HCT116 (cell line): ENCODE data around the gene ERCC6.

Source experiments
- CBX3 ChIP-seq: IDR thresholded peaks from 2 replicates; pipeline ENCODE4 v1.6.1; 2012; ENCODE audit warnings: low read depth
- CEBPB ChIP-seq: IDR thresholded peaks from 2 replicates; pipeline ENCODE4 v1.6.1; 2012; ENCODE audit warnings: low read depth
- EZH2 ChIP-seq: fragments of 200-600 bp; sonication (generic); IDR thresholded peaks from 2 replicates; pipeline ENCODE4 v1.6.1; 2017; ENCODE audit warnings: antibody characterized with exemption, mixed run types
- EZH2phosphoT487 ChIP-seq: fragments of 200-600 bp; IDR thresholded peaks from 2 replicates; pipeline ENCODE4 v1.6.1; 2018; ENCODE audit warnings: antibody characterized with exemption, borderline replicate concordance
- POLR2A ChIP-seq: IDR thresholded peaks from 2 replicates; pipeline ENCODE4 v1.7.0; 2011; ENCODE audit warnings: borderline replicate concordance; ENCODE audit not compliant: insufficient read depth, insufficient read length; ENCODE audit errors: extremely low read depth
- POLR2AphosphoS5 ChIP-seq: IDR thresholded peaks from 2 replicates; pipeline ENCODE4 v1.6.1; 2011; ENCODE audit warnings: mild to moderate bottlenecking, low read depth, low read length, moderate library complexity
- RAD21 ChIP-seq: IDR thresholded peaks from 2 replicates; pipeline ENCODE4 v1.6.1; 2012; ENCODE audit warnings: low read depth, mild to moderate bottlenecking
- SIN3A ChIP-seq: IDR thresholded peaks from 2 replicates; pipeline ENCODE4 v1.6.1; 2012; ENCODE audit warnings: low read depth
- SP1 ChIP-seq: IDR thresholded peaks from 2 replicates; pipeline ENCODE4 v1.6.1; 2012; ENCODE audit warnings: low read depth
- ZFX ChIP-seq: fragments of 450-650 bp; IDR thresholded peaks from 2 replicates; pipeline ENCODE4 v1.6.1; 2017
- ZNF274 ChIP-seq: fragments of 200-500 bp; sonication (Bioruptor generic); IDR thresholded peaks from 2 replicates; pipeline ENCODE4 v1.6.1; 2014; ENCODE audit warnings: mild to moderate bottlenecking, low read depth, low read length, inconsistent platforms
- TF ChIP-seq, protein P1 (sequence below): IDR thresholded peaks from 2 replicates; pipeline ENCODE4 v1.6.1; 2011; ENCODE audit warnings: mild to moderate bottlenecking, low read length, moderate library complexity; ENCODE audit not compliant: insufficient replicate concordance; ENCODE audit errors: extremely low read depth
- TF ChIP-seq, protein P2 (sequence below), 3 experiments: fragments of 200-600 bp in 1 of 3; sonication (generic) in 1 of 3; IDR thresholded peaks in 2 of 3; conservative IDR thresholded peaks in 1 of 3; 2 replicates each; pipeline ENCODE4 v1.5.1; 2012 to 2017; ENCODE audit warnings: low read depth in 2 of 3, low read length in 2 of 3, antibody characterized with exemption in 1 of 3, borderline replicate concordance in 1 of 3, control low read depth in 1 of 3, mild to moderate bottlenecking in 1 of 3, mixed read lengths in 1 of 3, mixed run types in 1 of 3, moderate library complexity in 1 of 3; ENCODE audit not compliant: insufficient read depth in 1 of 3
- TF ChIP-seq, protein P3 (sequence below): IDR thresholded peaks from 2 replicates; pipeline ENCODE4 v1.6.1; 2012

- TF ChIP-seq, protein P1, sequence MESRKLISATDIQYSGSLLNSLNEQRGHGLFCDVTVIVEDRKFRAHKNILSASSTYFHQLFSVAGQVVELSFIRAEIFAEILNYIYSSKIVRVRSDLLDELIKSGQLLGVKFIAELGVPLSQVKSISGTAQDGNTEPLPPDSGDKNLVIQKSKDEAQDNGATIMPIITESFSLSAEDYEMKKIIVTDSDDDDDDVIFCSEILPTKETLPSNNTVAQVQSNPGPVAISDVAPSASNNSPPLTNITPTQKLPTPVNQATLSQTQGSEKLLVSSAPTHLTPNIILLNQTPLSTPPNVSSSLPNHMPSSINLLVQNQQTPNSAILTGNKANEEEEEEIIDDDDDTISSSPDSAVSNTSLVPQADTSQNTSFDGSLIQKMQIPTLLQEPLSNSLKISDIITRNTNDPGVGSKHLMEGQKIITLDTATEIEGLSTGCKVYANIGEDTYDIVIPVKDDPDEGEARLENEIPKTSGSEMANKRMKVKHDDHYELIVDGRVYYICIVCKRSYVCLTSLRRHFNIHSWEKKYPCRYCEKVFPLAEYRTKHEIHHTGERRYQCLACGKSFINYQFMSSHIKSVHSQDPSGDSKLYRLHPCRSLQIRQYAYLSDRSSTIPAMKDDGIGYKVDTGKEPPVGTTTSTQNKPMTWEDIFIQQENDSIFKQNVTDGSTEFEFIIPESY = no peak
- TF ChIP-seq SP1 = no peak
- TF ChIP-seq, protein P2, sequence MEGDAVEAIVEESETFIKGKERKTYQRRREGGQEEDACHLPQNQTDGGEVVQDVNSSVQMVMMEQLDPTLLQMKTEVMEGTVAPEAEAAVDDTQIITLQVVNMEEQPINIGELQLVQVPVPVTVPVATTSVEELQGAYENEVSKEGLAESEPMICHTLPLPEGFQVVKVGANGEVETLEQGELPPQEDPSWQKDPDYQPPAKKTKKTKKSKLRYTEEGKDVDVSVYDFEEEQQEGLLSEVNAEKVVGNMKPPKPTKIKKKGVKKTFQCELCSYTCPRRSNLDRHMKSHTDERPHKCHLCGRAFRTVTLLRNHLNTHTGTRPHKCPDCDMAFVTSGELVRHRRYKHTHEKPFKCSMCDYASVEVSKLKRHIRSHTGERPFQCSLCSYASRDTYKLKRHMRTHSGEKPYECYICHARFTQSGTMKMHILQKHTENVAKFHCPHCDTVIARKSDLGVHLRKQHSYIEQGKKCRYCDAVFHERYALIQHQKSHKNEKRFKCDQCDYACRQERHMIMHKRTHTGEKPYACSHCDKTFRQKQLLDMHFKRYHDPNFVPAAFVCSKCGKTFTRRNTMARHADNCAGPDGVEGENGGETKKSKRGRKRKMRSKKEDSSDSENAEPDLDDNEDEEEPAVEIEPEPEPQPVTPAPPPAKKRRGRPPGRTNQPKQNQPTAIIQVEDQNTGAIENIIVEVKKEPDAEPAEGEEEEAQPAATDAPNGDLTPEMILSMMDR (IDR thresholded peaks at IDR 0.05 in 2 of 3, conservative IDR thresholded peaks at IDR 0.05 in 1 of 3; ENCODE audit: borderline replicate concordance in 1 of 3, insufficient read depth in 1 of 3, low read depth in 2 of 3, low read length in 2 of 3) = no peak
- no peak for TF ChIP-seq POLR2A
- no peak for TF ChIP-seq POLR2AphosphoS5
- TF ChIP-seq, protein P3, sequence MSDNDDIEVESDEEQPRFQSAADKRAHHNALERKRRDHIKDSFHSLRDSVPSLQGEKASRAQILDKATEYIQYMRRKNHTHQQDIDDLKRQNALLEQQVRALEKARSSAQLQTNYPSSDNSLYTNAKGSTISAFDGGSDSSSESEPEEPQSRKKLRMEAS = no peak
- no peak for TF ChIP-seq SIN3A
- no peak for TF ChIP-seq EZH2
- TF ChIP-seq CEBPB = no peak
- no peak for TF ChIP-seq ZFX
- no peak for TF ChIP-seq RAD21
- TF ChIP-seq EZH2phosphoT487 = no peak
- no peak for TF ChIP-seq CBX3
- no peak for TF ChIP-seq ZNF274
Measured at GRCh38 chr10:49509771-49510303, 29.1 kb downstream of the ERCC6 start.
